RWPE1 (cell line): Measurements from ENCODE around the gene IRF9.

Experiments
- CTCF ChIA-PET: fragments of 350-600 bp; sonication (Branson Sonifier 250); formaldehyde crosslinking; extraction: SDS; loops from one replicate; lab custom pipeline; 2021; lab: Yijun Ruan, JAX
- POLR2A ChIA-PET: fragments of 400-600 bp; formaldehyde crosslinking; extraction: SDS; loops from one replicate; lab custom pipeline; 2020; ENCODE audit warnings: antibody characterized with exemption; ENCODE audit not compliant: low non-redundant PET; lab: Yijun Ruan, JAX
- DNase-seq: peaks from one replicate; pipeline ENCODE4 v3.0.0; 2012; ENCODE audit warnings: low spot score
- H3K27ac ChIP-seq: fragments of 450-650 bp; 2 replicates; pipeline ENCODE4 v1.5.1; 2017
- TF ChIP-seq, protein P1 (sequence below): fragments of 450-650 bp; conservative IDR thresholded peaks from 2 replicates; pipeline ENCODE4 v1.5.1; 2017; ENCODE audit warnings: low read depth, mild to moderate bottlenecking

IRF9 gene

DNA sequence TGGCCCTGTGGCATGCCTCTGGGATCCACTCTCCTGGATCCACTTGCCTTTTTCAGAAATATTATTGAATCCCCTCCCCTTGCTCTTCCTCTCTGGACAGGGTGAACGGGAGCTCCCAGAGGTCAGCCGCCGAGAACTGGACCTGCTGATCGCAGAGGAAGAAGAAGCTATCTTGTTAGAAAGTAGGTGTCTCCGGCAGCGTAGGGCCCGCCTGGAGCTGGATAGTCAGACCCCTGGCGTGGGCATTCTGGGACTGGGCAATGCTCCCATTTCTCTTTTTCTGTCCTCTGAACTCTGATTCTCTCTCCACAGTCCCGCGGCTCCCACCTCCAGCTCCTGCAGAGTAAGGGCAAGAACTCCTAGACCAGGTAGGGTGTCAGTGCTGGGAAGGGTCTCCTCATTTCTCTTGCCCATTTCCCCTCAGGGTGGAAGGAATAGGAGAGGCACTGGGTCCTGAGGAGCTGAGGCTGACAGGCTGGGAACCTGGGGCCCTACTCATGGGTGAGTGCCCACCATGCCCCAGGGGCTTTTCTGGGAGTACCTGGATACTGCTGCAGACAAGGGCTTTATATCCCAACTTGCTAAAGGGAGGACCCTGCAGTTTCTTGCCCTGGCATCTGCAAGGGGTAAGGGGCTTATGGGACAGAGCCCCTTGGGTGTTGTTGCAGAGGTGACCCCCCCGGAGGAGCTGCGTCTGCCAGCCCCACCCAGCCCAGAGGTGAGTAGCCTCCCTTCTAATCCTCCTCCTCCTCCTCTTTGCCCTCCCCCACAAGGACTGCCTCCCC lies 16.2 kb downstream of the IRF9 start:
- ChIA-PET CTCF (interaction anchor here (1.2 kb wide), 1 partner anchor 16 kb away, joined by 3 read pairs; the partner anchor contains the start of gene IRF9), POLR2A (no interaction called here)
- no peak for DNase-seq
- peak overlapping the region; percentile 60 for H3K27ac ChIP-seq
- TF ChIP-seq, protein P1, sequence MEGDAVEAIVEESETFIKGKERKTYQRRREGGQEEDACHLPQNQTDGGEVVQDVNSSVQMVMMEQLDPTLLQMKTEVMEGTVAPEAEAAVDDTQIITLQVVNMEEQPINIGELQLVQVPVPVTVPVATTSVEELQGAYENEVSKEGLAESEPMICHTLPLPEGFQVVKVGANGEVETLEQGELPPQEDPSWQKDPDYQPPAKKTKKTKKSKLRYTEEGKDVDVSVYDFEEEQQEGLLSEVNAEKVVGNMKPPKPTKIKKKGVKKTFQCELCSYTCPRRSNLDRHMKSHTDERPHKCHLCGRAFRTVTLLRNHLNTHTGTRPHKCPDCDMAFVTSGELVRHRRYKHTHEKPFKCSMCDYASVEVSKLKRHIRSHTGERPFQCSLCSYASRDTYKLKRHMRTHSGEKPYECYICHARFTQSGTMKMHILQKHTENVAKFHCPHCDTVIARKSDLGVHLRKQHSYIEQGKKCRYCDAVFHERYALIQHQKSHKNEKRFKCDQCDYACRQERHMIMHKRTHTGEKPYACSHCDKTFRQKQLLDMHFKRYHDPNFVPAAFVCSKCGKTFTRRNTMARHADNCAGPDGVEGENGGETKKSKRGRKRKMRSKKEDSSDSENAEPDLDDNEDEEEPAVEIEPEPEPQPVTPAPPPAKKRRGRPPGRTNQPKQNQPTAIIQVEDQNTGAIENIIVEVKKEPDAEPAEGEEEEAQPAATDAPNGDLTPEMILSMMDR: no peak

DNA sequence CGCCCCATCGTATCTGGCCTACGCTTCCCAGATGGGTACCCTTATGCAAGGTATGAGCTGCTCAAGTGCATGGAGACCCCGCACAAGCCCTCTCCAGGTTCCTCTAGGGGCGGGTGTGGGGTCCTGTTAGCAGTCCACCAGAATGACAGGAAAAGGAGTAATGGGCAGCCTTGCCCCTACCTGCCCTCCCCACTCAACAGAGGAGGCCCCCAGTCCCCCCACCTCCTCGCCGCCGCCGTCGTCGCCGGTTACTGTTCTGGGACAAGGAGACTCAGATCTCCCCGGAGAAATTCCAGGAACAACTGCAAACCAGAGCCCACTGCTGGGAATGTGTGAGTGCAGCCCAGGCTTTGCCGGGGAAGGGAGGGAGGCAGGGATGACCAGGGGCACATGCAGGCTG lies 16.8 kb downstream of the IRF9 start:
- TF ChIP-seq, protein P1: no peak
- peak overlapping the region; percentile 60 for H3K27ac ChIP-seq
- POLR2A ChIA-PET: no interaction called here
- CTCF ChIA-PET: interaction anchor here (1.2 kb wide), 1 partner anchor 17 kb away, joined by 3 read pairs; the partner anchor contains the start of gene IRF9
- no peak for DNase-seq

DNA sequence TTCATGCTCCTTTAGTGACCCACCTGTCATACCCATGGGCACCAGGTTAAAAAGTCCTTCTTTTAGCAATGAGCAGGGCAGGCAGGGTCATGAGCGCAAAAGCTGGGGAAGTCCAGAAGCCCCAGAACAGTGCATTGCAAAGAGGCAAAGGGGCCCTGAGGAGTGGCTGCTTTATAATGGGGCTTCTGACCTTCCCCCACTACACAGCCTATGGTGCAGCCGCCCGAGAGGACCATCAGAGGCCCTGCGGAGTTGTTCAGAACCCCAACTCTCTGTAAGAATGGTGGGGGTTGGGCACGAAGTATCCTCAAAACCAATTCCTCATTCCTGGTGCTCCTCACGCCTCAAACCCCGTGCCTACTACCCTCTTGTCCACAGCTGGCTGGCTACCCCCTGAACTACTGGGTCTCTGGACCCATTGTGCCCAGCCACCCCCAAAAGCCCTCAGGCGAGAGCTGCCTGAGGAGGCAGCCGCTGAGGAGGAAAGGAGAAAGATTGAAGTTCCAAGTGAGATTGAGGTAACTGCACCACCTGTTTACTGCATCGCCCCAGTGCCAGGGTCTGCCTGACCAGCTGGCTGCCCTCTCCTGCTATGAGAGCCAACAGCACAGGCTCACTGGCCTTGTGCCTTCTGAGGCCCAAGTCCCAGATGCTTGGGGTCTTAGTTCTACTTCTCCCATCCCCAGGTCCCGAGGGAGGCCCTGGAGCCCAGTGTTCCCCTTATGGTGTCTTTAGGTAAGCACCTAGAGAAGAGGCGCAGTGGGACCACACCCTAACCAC lies 17.5 kb downstream of the IRF9 start:
- CTCF ChIA-PET: interaction anchor here (0.6 to 0.7 kb wide), 3 partner anchors 12 to 36 kb away, joined by 3 to 5 read pairs (median 3); partner anchors contain the start of gene IRF9
- TF ChIP-seq, protein P1: no peak
- no peak for DNase-seq
- peak overlapping the region; percentile 60 for H3K27ac ChIP-seq
- POLR2A ChIA-PET: no interaction called here

DNA sequence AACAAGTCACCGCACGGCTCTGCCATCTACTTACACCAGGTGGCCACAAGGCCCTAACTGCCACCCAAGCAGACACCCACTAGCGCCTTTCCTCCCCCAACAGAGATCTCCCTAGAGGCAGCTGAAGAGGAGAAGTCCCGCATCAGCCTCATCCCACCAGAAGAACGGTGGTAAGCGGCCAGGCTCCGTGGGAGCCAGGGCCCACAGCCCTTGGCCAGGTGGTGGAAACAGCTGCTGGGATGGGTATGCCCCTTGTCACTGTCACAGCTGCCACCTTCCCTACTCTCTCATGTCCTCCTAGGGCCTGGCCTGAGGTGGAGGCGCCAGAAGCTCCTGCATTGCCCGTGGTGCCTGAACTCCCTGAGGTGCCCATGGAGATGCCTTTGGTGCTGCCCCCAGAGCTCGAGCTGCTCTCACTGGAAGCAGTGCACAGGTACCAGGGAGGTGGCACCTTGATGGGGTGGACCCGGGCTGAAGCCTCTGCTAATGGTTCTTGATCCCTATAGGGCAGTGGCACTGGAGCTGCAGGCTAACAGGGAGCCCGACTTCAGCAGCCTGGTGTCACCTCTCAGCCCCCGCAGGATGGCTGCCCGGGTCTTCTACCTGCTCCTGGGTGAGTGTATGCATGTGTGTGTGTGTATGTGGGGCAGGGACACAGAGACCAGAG lies 18.4 kb downstream of the IRF9 start:
- ChIA-PET POLR2A (no interaction called here), CTCF (interaction anchor here (0.6 kb wide), 2 partner anchors 12 to 18 kb away, joined by 3 to 5 read pairs; partner anchors contain the start of gene IRF9)
- peak overlapping the region; percentile 60 for H3K27ac ChIP-seq
- DNase-seq: no peak
- TF ChIP-seq, protein P1: no peak

DNA sequence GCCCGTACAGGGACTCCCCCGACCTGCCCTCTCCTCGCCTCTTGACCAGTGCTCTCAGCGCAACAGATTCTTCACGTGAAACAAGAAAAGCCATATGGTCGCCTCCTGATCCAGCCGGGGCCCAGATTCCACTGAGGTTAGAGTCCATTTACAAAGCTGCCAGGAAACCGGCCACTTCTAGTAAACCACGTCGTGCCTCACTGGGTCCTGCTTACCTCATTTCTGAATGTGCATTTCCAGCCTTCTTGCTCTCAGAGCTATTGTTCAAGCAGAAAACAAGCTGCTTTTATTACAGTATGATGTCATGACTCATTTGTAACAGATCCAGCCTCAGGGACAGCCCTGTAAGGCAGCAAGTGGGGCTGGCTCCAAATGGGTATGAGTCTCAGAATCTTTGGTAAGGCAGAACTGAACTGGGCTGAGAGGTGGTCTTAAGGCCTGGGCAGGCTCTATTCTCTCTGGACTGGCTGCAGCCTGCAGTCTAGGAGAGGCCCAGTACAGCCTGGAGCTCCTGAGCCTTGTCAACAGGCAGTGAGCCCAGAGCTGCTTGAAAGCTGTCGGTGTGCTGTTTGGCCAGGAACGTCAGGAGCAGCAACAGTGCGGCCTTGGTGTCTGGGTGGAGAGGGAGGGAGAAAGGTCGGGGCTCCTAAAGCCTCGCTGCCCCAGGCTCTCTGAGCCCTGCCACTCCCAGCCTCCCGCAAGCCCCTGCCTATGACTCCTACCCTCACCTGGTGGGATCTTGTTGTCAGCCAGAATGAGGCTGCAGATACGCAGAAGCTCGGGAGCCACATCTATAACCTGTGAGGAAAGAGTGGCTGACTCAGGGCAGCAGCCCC lies 19.1 kb downstream of the IRF9 start:
- CTCF ChIA-PET: interaction anchor here (0.7 to 1.0 kb wide), 3 partner anchors 9 to 919 kb away, joined by 3 to 5 read pairs (median 4); partner anchors contain the start of genes IPO4 and IRF9
- DNase-seq: no peak
- peak overlapping the region; percentile 60 for H3K27ac ChIP-seq
- TF ChIP-seq, protein P1: no peak
- POLR2A ChIA-PET: no interaction called here
